Stomach smooth muscle (tissue), 2 donors: ENCODE results near the gene FREM2.

Experiments
- H3K27ac ChIP-seq: one replicate; pipeline ENCODE4 v1.7.0; 2013; ENCODE audit warnings: mild to moderate bottlenecking, low read length, inconsistent platforms
- H3K27me3 ChIP-seq, 2 donors: one replicate each; pipeline ENCODE4 v1.7.0; 2013; ENCODE audit warnings: low read length in 2 of 2; ENCODE audit not compliant: insufficient read depth in 2 of 2, control insufficient read depth in 1 of 2
- H3K36me3 ChIP-seq, 2 donors: one replicate each; pipeline ENCODE4 v1.7.0; 2013; ENCODE audit warnings: low read length in 2 of 2; ENCODE audit not compliant: control insufficient read depth in 2 of 2, insufficient read depth in 2 of 2
- H3K4me1 ChIP-seq: one replicate; pipeline ENCODE4 v1.7.0; 2013; ENCODE audit warnings: low read length; ENCODE audit not compliant: control insufficient read depth, insufficient read depth
- H3K4me3 ChIP-seq, 2 donors: one replicate each; pipeline ENCODE4 v1.7.0; 2013; ENCODE audit warnings: low read length in 2 of 2
- H3K9ac ChIP-seq, 2 donors: one replicate each; pipeline ENCODE4 v1.7.0; 2013; ENCODE audit warnings: low read length in 2 of 2, mild to moderate bottlenecking in 1 of 2
- H3K9me3 ChIP-seq, 2 donors: one replicate each; pipeline ENCODE4 v1.7.0; 2013; ENCODE audit warnings: low read length in 2 of 2; ENCODE audit not compliant: control insufficient read depth in 2 of 2
- donor health status: healthy.
- donor health status: Pancreatic carcinoma.

The FREM2 gene

DNA sequence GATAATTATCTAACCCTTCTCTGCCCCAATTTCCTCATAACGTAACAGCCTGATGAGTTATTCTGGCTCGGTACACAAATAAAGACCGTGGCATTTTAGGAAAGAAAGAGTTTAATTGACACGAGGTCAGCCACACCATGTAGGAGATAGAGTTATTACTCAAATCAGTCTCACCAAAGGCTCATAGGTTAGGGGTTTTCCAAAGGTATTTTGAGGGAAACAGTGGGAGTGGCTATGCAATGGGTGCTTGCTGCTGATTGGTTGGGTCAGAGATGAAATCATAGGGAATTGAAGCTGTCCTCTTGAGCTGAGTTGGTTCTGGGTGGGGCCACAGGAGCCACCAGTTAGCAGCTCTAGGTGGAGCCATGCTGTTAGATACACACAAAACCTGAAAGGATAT lies 137.5 kb downstream of the FREM2 start:
- Histone ChIP-seq H3K9me3 (no peaks in the 10 kb centered on the region), H3K9ac (no peak overlapping the region), H3K27me3 (no peaks in the 10 kb centered on the region), H3K27ac (no peak overlapping the region), H3K4me1 (no peaks in the 10 kb centered on the region), H3K36me3 (no peaks in the 10 kb centered on the region), H3K4me3 (no peak overlapping the region)

DNA sequence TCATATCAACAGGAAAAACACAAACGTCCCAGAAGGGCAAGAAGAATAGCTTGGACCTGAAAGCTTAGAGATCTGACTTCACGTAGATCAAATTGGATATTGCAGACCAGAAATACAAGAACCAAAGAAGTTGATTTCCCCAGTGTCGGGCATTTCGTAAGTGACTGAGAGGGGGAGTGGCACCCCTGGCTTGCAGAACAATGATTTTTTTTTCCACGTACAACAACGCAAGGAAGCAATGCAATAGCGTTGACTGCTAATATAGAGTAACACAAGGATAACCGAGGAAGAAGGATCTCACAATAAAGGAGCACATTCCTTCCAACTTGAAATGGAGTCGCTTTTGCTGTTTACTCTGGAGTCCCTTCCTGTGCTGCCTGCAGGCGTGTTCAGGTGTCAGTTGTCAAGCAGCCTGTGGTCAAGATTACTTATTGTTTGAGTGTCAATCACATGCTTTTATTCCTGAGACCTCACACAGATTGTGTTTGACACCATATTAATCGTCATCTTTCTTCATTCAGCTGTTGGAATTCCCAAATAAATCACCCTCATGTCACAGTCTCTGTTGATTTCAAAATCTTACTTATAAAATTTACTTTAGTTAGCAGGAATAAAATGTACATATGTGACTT lies 139.4 kb downstream of the FREM2 start:
- Histone ChIP-seq H3K27ac (no peak overlapping the region), H3K9me3 (no peaks in the 10 kb centered on the region), H3K27me3 (no peaks in the 10 kb centered on the region)

DNA sequence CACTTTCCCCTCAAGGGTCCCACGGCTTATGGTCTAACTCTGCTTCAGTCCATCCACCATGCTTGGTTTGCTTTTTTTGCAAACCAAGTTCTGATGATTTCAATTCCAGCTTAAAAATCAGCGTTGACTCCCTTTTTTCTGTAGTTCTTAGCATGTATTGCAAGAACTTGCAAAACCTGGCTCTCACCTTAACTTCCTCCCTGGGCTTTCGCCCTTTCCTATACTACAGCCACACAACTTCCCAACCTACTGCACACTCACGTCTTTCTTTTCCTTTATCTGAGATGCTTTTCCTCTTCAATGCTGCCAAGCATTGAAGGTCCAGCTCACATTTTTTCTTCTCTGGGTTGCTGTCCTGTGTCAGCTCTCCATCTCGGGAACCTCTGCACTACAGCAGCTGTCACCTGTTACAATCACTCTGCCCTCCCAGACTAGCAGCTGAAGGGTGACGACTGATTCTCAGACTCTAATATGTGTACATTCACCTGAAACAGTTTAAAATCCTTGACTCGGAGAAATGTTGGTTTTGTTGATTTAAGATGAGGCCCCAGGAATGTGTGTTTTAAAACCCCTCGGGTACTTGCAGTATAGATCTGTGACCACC lies 143.7 kb downstream of the FREM2 start:
- H3K36me3 ChIP-seq, result no peaks in the 10 kb centered on the region
- H3K27me3 ChIP-seq, result no peaks in the 10 kb centered on the region
- no peaks in the 10 kb centered on the region for H3K4me1 ChIP-seq
- H3K27ac ChIP-seq, result no peak overlapping the region
- H3K4me3 ChIP-seq, result no peak overlapping the region
- H3K9me3 ChIP-seq, result no peaks in the 10 kb centered on the region
- H3K9ac ChIP-seq, result no peak overlapping the region

More for the DNA sequence above, 139.4 kb downstream of the FREM2 start:
- Histone ChIP-seq H3K9ac (no peak overlapping the region), H3K4me3 (no peak overlapping the region), H3K36me3 (no peaks in the 10 kb centered on the region), H3K4me1 (no peaks in the 10 kb centered on the region)

DNA sequence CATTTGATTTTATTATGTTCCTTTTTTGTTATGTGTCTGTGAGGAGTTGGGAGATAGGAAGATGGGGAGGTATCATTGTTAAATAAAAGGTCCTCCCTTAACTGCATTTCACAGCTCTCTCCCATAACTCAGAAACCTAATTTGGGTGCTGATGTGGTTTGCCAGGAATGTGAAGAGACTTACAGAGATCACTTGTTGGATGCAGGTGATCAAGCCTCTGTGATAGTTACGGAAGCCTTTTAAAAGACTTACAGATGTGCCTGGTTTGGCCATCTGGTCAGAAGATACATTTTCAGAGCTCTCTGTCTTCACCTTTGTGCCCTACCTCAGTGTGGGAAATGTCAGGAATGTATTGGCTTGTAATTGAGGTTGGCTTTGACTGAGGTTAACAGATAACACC lies 157.7 kb downstream of the FREM2 start:
- H3K36me3 ChIP-seq, result no peaks in the 10 kb centered on the region
- H3K9ac ChIP-seq, result no peak overlapping the region
- H3K27me3 ChIP-seq, result no peaks in the 10 kb centered on the region
- H3K27ac ChIP-seq, result no peak overlapping the region
- no peaks in the 10 kb centered on the region for H3K9me3 ChIP-seq
- no peak overlapping the region for H3K4me3 ChIP-seq
- H3K4me1 ChIP-seq, result no peaks in the 10 kb centered on the region

DNA sequence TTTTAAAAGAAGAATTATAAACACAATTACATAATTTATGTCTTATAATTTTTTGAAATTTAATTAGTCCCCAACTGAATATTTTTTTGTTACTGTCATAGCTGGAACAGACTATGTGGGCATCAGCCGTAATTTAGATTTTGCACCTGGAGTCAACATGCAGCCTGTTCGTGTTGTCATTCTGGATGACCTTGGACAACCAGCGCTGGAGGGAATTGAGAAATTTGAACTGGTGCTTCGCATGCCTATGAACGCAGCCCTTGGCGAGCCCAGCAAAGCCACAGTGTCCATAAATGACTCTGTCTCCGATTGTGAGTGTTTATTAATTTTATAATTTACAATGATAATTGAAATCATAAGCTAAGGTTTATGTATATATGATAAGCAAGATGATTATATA lies 161.5 kb downstream of the FREM2 start:
- H3K9me3 ChIP-seq, result no peaks in the 10 kb centered on the region
- no peak overlapping the region for H3K4me3 ChIP-seq
- H3K27me3 ChIP-seq, result no peaks in the 10 kb centered on the region
- H3K4me1 ChIP-seq, result no peaks in the 10 kb centered on the region
- no peak overlapping the region for H3K27ac ChIP-seq
- no peak overlapping the region for H3K9ac ChIP-seq
- H3K36me3 ChIP-seq, result no peaks in the 10 kb centered on the region

DNA sequence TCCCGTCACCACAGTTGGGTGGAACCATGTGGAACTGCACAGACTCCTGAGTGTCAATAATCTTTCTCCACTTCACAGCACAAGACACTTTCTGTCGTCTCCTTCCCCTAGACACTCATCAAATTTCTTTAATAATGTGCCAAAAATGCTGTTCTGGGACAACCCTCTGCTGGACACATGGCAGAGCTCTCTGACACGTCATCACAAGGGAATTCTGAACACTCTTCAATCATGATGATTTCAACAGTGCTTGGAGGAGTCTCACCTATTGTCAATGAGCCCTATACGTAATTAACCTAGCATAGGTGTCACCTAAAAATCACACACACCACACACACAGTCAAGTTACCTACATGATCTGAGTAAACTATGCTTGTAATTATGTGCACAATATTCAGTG lies 162.4 kb downstream of the FREM2 start:
- no peak overlapping the region for H3K27ac ChIP-seq
- no peaks in the 10 kb centered on the region for H3K27me3 ChIP-seq
- no peaks in the 10 kb centered on the region for H3K4me1 ChIP-seq
- no peak overlapping the region for H3K4me3 ChIP-seq
- H3K9me3 ChIP-seq, result no peaks in the 10 kb centered on the region
- no peaks in the 10 kb centered on the region for H3K36me3 ChIP-seq
- no peak overlapping the region for H3K9ac ChIP-seq

DNA sequence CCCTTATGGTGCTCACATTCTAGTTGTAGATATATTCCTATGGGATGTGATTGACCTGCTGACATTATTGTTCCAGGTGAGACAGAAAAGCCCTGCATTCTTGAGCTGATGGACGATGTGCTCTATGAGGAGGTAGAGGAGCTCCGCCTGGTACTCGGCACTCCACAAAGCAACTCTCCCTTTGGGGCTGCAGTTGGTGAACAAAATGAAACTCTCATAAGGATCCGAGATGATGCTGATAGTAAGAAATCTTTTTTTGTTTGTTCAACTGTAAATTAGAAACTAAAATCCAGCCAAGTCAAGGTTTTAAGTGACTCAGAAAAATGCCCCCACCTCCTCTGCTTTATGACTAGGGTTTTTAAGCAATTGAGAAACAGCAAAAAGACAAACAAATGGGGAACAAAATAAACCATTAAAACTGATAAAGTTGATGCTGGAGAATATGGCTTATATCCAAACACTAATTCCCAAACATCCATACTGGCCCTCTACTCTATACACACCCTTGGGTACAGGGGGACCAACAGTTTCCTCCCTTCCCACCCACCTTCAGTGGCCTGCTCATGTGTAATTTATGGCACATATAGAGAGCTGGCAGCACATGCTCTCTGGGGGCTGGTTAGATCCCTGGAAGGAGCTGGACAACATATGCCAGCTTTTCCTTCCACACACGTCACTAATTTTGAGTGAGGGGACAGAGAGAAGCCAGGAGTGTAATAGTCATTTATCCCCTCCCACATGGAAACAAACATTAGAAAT lies 164.2 kb downstream of the FREM2 start:
- no peaks in the 10 kb centered on the region for H3K9me3 ChIP-seq
- H3K27ac ChIP-seq, result no peak overlapping the region
- H3K9ac ChIP-seq, result no peak overlapping the region

DNA sequence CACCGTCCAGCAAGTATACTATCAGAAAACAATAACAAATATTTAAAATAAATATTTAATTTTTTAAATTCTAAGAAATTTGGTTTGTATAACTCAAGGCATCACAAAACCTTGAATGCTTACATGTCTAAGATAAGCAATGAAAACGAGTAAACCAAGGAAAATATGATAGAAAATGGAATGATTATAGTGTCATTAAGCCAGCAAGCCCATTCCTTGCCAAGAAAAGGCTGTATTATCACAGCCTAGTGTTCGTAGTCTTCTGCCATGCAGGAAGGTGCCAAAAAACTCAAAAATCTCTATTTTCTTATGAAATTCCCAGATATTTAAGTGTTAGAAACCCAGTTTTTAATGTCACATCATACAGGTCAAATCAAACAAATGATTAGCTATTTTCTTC lies 167.3 kb downstream of the FREM2 start:
- no peak overlapping the region for H3K27ac ChIP-seq
- H3K9ac ChIP-seq, result no peak overlapping the region
- H3K4me3 ChIP-seq, result no peak overlapping the region
- no peaks in the 10 kb centered on the region for H3K36me3 ChIP-seq
- H3K4me1 ChIP-seq, result no peaks in the 10 kb centered on the region
- no peaks in the 10 kb centered on the region for H3K9me3 ChIP-seq
- H3K27me3 ChIP-seq, result no peaks in the 10 kb centered on the region

More for the DNA sequence above, 164.2 kb downstream of the FREM2 start:
- Histone ChIP-seq H3K36me3 (no peaks in the 10 kb centered on the region), H3K4me3 (no peak overlapping the region), H3K27me3 (no peaks in the 10 kb centered on the region), H3K4me1 (no peaks in the 10 kb centered on the region)

DNA sequence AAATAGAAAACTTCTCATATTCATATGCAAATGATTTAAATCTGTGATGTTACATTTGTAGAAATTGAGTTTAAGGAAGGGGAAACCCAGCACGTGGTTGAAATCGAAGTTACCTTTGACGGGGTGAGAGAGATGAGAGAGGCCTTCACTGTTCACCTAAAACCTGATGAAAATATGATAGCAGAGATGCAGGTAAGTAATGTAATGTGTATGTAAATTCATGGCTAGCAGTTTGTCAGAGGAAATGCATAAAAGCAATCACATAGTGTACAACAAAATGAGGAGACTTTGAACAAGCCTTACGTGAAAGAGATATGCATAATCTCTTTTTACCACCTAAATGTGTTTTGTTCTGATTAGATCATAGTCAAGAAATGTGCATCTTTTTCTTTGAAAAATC lies 169.2 kb downstream of the FREM2 start:
- no peaks in the 10 kb centered on the region for H3K27me3 ChIP-seq
- H3K9me3 ChIP-seq, result no peaks in the 10 kb centered on the region
- no peak overlapping the region for H3K4me3 ChIP-seq
- no peaks in the 10 kb centered on the region for H3K4me1 ChIP-seq
- H3K27ac ChIP-seq, result no peak overlapping the region
- H3K9ac ChIP-seq, result no peak overlapping the region
- H3K36me3 ChIP-seq, result no peaks in the 10 kb centered on the region

DNA sequence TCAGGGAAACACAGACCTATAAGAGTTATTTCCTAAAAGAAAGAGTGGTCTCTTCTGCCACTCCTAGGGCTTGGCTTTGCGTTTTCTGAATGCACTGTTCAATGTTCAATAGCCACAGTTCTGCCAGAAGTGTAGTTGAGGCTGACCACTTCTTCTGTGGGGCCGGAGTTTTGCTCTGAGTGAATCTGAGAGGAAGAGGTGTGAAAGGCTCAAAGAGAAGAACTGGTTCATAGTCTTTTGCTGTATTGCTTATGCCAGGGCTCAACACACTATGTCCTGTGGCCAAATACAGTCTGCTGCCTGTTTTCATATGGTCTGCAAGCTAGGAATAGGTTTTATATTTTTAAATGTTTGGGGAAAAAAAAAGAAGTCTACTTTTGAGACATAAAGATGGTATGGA lies 175.6 kb downstream of the FREM2 start:
- Histone ChIP-seq H3K4me3 (no peak overlapping the region), H3K27ac (no peak overlapping the region), H3K9me3 (no peaks in the 10 kb centered on the region)

DNA sequence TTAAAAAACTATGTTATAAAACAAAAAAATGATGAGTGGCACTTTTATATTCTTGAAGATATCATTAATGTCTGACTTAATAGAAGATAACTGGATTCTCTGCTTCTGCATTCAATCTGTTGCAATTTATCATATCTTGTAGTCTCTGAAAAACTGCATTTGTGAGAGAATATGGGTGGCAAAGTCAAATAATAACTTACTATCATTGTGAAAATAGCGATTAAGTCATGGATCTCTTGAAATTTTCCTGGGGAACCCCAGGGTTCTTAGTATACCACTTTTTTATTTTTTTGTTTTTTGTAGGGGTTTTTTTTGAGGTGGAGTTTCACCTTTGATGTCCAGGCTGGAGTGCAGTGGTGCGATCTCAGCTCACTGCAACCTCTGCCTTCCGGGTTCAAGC lies 176.7 kb downstream of the FREM2 start:
- no peaks in the 10 kb centered on the region for H3K36me3 ChIP-seq
- no peak overlapping the region for H3K27ac ChIP-seq
- H3K9me3 ChIP-seq, result no peaks in the 10 kb centered on the region
- H3K4me1 ChIP-seq, result no peaks in the 10 kb centered on the region
- H3K4me3 ChIP-seq, result no peak overlapping the region
- no peak overlapping the region for H3K9ac ChIP-seq
- H3K27me3 ChIP-seq, result no peaks in the 10 kb centered on the region

More for the DNA sequence above, 175.6 kb downstream of the FREM2 start:
- Histone ChIP-seq H3K27me3 (no peaks in the 10 kb centered on the region), H3K36me3 (no peaks in the 10 kb centered on the region), H3K9ac (no peak overlapping the region), H3K4me1 (no peaks in the 10 kb centered on the region)
